MM.1S (cell line): ENCODE results near the gene EYA2.

Experiments used
- DNase-seq: peaks from one replicate; pipeline ENCODE4 v3.0.0-alpha.2; 2015
- H2AFZ ChIP-seq: fragments of 300-600 bp; sonication (generic); 2 replicates; pipeline ENCODE4 v1.6.0; 2016; ENCODE audit warnings: antibody characterized with exemption, low read length
- H3F3A ChIP-seq: fragments of 300-600 bp; sonication (generic); 2 replicates; pipeline ENCODE4 v1.6.1; 2016; ENCODE audit warnings: mild to moderate bottlenecking, antibody characterized with exemption, low read length, moderate library complexity, mixed read lengths; ENCODE audit not compliant: insufficient read depth
- H3K27ac ChIP-seq: fragments of 300-600 bp; sonication (generic); 2 replicates; pipeline ENCODE4 v1.5.1; 2016; ENCODE audit warnings: mild to moderate bottlenecking, low read length
- H3K27me3 ChIP-seq: fragments of 300-600 bp; sonication (generic); replicated peaks from 2 replicates; pipeline ENCODE4 v1.6.0; 2016; ENCODE audit warnings: low read length; ENCODE audit not compliant: insufficient read depth
- H3K36me3 ChIP-seq: fragments of 300-600 bp; sonication (generic); replicated peaks from 2 replicates; pipeline ENCODE4 v1.6.1; 2016; ENCODE audit warnings: mild to moderate bottlenecking, low read length, mixed read lengths; ENCODE audit not compliant: insufficient read depth
- H3K4me1 ChIP-seq: fragments of 300-600 bp; sonication (generic); 2 replicates; pipeline ENCODE4 v1.6.1; 2016; ENCODE audit warnings: low read length, mixed read lengths
- H3K4me2 ChIP-seq: fragments of 300-600 bp; sonication (generic); 2 replicates; pipeline ENCODE4 v1.6.0; 2016; ENCODE audit warnings: low read depth, low read length
- H3K4me3 ChIP-seq: fragments of 300-600 bp; sonication (generic); 2 replicates; pipeline ENCODE4 v1.5.1; 2016; ENCODE audit warnings: low read length, mixed read lengths
- H3K79me2 ChIP-seq: fragments of 300-600 bp; sonication (generic); 2 replicates; pipeline ENCODE4 v1.6.1; 2016; ENCODE audit warnings: mixed run types, low read length, mixed read lengths
- H3K9ac ChIP-seq: fragments of 300-600 bp; sonication (generic); 2 replicates; pipeline ENCODE4 v1.6.1; 2016; ENCODE audit warnings: low read length, mixed read lengths
- H3K9me2 ChIP-seq: fragments of 300-600 bp; sonication (generic); replicated peaks from 2 replicates; pipeline ENCODE4 v1.6.1; 2016; ENCODE audit warnings: mild to moderate bottlenecking, low read length, mixed read lengths; ENCODE audit not compliant: insufficient read depth
- H3K9me3 ChIP-seq: fragments of 300-600 bp; sonication (generic); replicated peaks from 2 replicates; pipeline ENCODE4 v1.6.1; 2016; ENCODE audit warnings: mild to moderate bottlenecking, low read length, mixed read lengths; ENCODE audit not compliant: insufficient read depth
- H4K20me1 ChIP-seq: fragments of 300-600 bp; sonication (generic); 2 replicates; pipeline ENCODE4 v1.6.1; 2016; ENCODE audit warnings: mild to moderate bottlenecking, low read length, moderate library complexity, mixed read lengths; ENCODE audit not compliant: insufficient read depth
- EZH2 ChIP-seq: fragments of 300-600 bp; sonication (generic); optimal IDR thresholded peaks from 2 replicates; pipeline ENCODE3; 2017; ENCODE audit warnings: low read depth, mild to moderate bottlenecking, antibody characterized with exemption, low read length, mixed read lengths
- EZH2phosphoT487 ChIP-seq: fragments of 300-600 bp; sonication (generic); IDR thresholded peaks from 2 replicates; pipeline ENCODE4 v1.6.1; 2018; ENCODE audit warnings: antibody characterized with exemption, low read length
- TF ChIP-seq, protein P1 (sequence below): fragments of 300-600 bp; sonication (generic); IDR thresholded peaks from 2 replicates; pipeline ENCODE4 v1.5.1; 2016; ENCODE audit warnings: antibody characterized with exemption, low read length, mixed read lengths

The EYA2 gene

DNA sequence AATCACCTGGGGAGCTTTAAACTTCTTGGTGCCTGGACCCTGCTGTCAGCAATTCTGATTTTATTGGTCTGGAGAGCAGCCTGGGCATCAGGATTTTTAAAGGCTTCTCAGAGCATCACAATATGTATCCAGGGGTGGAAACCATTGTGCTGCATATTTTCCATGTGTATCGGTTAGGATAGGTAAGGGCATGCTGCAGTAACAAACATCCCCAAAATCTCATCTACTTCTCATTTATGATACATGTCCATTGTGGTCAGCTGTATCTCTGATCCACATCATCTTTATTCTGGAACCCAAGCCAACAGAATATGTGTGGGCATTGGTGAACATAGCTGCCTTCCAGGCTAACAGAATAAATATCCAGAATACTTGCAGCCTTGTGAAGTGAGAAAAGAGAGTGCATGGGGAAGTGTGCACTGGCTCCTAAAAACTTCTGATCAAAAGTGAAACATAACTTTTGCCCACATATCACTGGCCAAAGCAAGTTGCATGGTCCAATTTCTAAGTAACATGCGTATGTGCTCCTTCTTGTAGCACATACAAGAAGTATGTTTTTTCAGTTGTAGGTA lies 246.8 kb downstream of the EYA2 start:
- Histone ChIP-seq H3K9ac (no peak overlapping the region), H3K9me3 (no peaks in the 10 kb centered on the region), H3K79me2 (no peaks in the 10 kb centered on the region), H3K27me3 (no peaks in the 10 kb centered on the region), H3K27ac (no peak overlapping the region), H3K4me2 (no peak overlapping the region), H3K4me3 (no peak overlapping the region), H3K36me3 (no peaks in the 10 kb centered on the region), H3F3A (no peaks in the 10 kb centered on the region), H3K9me2 (no peaks in the 10 kb centered on the region), H3K4me1 (no peaks in the 10 kb centered on the region), H2AFZ (no peak overlapping the region), H4K20me1 (no peaks in the 10 kb centered on the region)
- TF ChIP-seq EZH2 (no peak), EZH2phosphoT487 (no peak)
- TF ChIP-seq, protein P1, sequence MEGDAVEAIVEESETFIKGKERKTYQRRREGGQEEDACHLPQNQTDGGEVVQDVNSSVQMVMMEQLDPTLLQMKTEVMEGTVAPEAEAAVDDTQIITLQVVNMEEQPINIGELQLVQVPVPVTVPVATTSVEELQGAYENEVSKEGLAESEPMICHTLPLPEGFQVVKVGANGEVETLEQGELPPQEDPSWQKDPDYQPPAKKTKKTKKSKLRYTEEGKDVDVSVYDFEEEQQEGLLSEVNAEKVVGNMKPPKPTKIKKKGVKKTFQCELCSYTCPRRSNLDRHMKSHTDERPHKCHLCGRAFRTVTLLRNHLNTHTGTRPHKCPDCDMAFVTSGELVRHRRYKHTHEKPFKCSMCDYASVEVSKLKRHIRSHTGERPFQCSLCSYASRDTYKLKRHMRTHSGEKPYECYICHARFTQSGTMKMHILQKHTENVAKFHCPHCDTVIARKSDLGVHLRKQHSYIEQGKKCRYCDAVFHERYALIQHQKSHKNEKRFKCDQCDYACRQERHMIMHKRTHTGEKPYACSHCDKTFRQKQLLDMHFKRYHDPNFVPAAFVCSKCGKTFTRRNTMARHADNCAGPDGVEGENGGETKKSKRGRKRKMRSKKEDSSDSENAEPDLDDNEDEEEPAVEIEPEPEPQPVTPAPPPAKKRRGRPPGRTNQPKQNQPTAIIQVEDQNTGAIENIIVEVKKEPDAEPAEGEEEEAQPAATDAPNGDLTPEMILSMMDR = no peak
- DNase-seq = no peak

DNA sequence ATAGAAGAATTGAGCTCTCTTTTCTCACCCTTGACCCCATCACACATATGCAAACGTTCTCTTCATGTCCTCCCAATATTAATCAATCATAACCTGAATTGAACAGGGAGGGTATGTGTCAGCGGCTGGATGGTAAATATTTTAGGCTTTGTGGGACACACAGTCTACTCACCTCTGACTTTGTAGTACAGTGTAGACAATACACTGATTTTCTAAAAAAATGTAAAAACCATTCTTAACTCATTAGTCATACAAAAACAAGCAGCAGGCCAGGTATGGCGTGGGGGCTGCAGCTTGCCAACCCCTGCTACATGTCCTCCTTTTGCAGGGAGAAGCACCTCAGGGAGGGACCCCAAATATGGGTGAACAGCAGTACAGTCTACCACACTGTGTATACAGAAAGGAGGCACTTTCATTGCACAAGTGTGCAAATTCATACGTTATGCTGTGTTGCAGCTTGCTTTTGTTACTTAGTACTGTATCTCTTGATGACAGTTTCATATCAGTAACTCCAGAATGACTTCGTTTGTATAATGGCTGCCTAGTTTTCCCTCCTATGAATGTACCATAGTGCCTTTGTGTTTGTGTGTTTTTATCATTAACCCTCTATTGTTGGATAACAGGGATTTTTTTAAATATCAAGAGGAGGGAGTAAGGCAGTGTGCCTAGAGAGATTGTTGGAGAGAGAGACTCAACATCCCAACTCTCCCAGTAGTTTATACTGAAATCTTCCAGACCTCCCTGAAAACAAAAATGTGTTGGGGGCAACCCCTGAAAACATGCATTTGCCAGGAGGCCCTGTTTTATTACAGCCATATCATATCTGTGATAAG lies 247.5 kb downstream of the EYA2 start:
- H3K4me1 ChIP-seq = no peaks in the 10 kb centered on the region
- H3K79me2 ChIP-seq = no peaks in the 10 kb centered on the region
- H3K27me3 ChIP-seq = no peaks in the 10 kb centered on the region
- H3K9me3 ChIP-seq = no peaks in the 10 kb centered on the region
- no peak overlapping the region for H3K27ac ChIP-seq
- H2AFZ ChIP-seq = no peak overlapping the region
- H3K4me2 ChIP-seq = no peak overlapping the region
- H3K9ac ChIP-seq = no peak overlapping the region
- no peak overlapping the region for H3K4me3 ChIP-seq
- TF ChIP-seq EZH2phosphoT487 (no peak), EZH2 (no peak)
- TF ChIP-seq, protein P1 = no peak
- no peaks in the 10 kb centered on the region for H3K36me3 ChIP-seq
- H3K9me2 ChIP-seq = no peaks in the 10 kb centered on the region
- H4K20me1 ChIP-seq = no peaks in the 10 kb centered on the region
- no peaks in the 10 kb centered on the region for H3F3A ChIP-seq
- no peak for DNase-seq

GRCh38 chr20:47142774-47143170 lies 248.1 kb downstream of the EYA2 start:
- Histone ChIP-seq H3K4me2 (no peak overlapping the region), H3K27ac (no peak overlapping the region), H4K20me1 (no peaks in the 10 kb centered on the region), H3K9ac (no peak overlapping the region), H3K27me3 (no peaks in the 10 kb centered on the region), H3K4me1 (no peaks in the 10 kb centered on the region), H3F3A (no peaks in the 10 kb centered on the region), H3K4me3 (no peak overlapping the region), H2AFZ (no peak overlapping the region), H3K36me3 (no peaks in the 10 kb centered on the region), H3K79me2 (no peaks in the 10 kb centered on the region), H3K9me3 (no peaks in the 10 kb centered on the region), H3K9me2 (no peaks in the 10 kb centered on the region)
- DNase-seq = no peak
- TF ChIP-seq EZH2phosphoT487 (no peak), EZH2 (no peak)
- TF ChIP-seq, protein P1 = no peak
